Epithelial cell of prostate (primary cell): ENCODE measurements around the gene PTGES3L.
"Not testable (repeated sequence)": the region's sequence is repeated elsewhere in the genome, so short reads cannot be mapped to it uniquely, and the experiment has no call there.

Experiments used
- DNase-seq: peaks from one replicate; pipeline ENCODE4 v3.0.0-alpha.2; 2011; ENCODE audit warnings: low read depth, low spot score
- H3K27ac ChIP-seq: fragments of 450-650 bp; 2 replicates; pipeline ENCODE4 v1.5.1; 2017; ENCODE audit warnings: mild to moderate bottlenecking

The PTGES3L gene

GRCh38 chr17:42985225-42985624, 5.3 kb upstream of the PTGES3L start:
- no peak overlapping the region for H3K27ac ChIP-seq
- DNase-seq = no peak

GRCh38 chr17:42982266-42982665, 2.4 kb upstream of the PTGES3L start:
- no peak for DNase-seq
- no peak overlapping the region for H3K27ac ChIP-seq

DNA sequence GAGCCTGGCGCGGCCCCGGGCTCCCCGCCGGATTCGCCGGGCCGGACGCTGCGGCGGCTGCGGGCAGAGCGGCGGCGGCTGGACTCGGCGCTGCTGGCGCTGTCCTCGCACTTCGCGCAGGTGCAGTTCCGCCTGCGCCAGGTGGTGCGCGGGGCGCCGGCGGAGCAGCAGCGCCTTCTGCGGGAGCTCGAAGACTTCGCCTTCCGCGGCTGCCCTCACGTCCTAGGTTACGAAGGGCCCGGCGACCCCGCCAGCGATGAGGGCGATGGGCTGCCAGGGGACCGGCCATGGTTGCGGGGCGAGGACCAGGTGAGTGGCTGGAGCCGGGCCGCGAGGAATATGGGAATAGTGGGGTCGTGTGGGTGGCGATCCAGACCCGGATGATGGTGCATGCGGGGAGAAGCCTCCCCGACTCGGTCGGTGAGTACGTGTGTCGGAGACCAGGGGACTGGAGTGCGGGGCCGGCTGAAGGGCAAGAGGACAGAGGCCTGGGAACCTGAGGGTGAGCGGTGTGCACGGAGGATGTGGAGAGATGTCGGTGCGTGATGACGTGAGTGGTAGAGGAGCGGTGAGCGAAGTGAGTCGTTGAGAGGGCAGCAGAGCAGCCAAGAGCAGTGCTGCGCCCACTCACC, 1.0 kb upstream of the PTGES3L start:
- H3K27ac ChIP-seq = peak overlapping the region; percentile 83
- DNase-seq = no peak

DNA sequence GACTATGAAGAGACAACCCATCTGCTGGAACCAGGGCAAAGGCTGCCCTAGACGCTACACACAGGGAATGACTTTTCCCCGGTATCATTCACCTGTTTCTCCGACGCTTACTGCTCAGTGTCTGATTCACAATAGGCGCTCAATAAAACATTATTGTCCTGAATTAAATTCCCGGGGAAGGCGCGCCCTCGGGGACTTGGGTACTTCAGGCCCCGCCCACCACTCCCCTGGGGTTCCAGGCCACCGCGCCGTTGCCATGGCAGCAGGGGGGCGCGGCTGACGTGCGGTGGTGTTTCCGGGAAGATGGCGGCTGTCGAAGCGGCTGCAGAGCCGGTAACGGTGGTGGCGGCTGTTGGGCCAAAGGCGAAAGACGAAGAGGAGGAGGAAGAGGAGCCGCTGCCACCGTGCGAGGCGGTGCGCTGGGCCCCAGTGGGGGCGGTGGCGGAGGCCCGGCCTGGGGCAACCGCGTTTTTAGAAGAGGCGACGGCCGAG, 440 bp upstream of the PTGES3L start, which contains the start of gene RUNDC1:
Gene RUNDC1 (plus strand): TSS at position 292 of the 492 bp plus-strand sequence. CDS start 12 bp downstream, at position 304.
- no peak for DNase-seq
- peak within 1 kb of the TSS; percentile 83 for H3K27ac ChIP-seq

- H3K27ac ChIP-seq, DNase-seq: not testable (repeated sequence)
Measured at GRCh38 chr17:42975701-42976100, 4.2 kb downstream of the PTGES3L start.

GRCh38 chr17:42975265-42975664, 4.6 kb downstream of the PTGES3L start:
- no peak overlapping the region for H3K27ac ChIP-seq
- DNase-seq = no peak

GRCh38 chr17:42973323-42973722, 6.6 kb downstream of the PTGES3L start:
- not testable (repeated sequence) for H3K27ac ChIP-seq, DNase-seq

- no peak for DNase-seq
- no peak overlapping the region for H3K27ac ChIP-seq
Measured at GRCh38 chr17:42971589-42971988, 8.3 kb downstream of the PTGES3L start.

GRCh38 chr17:42969001-42969581, 10.8 kb downstream of the PTGES3L start:
- peak overlapping the region; percentile 13 for H3K27ac ChIP-seq
- DNase-seq = no peak

- no peak for DNase-seq
- no peak overlapping the region for H3K27ac ChIP-seq
Measured at GRCh38 chr17:42967925-42968324, 12.0 kb downstream of the PTGES3L start.

DNA sequence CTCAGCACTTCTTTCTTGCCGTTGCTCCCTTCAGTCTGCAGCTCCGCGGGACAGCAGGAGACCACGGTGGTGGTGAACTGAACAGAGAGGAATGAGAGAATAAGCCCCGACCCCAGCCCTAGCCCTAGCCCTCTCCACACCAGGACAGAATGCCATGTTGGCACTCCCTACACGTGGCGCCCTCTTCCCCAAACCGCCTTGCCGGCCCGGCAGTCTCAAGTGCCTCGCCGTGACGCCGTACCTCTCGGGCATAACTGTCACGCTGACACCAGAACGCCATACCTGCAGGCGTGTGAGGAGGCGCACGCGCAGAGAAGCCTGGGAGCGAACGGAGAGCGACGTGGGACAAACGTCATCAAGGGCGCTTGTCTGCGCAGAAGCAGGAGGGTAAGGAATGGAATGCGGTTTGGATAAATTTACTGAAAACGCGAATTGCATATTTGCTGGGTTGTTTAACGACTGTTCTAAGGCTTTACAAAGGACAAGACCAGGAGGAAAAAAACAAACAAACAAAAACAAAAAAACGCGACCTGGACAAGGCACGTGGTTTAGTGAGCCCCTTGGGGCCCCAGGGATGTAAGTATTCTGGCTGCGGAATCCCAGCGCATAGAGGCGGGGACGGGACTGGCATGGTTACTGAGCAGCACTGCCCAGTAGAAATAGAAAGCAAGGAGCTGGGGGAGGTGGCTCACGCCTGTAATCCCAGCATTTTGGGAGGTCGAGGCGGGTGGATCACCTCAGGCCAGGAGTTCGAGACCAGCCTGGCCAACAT, 15.5 kb downstream of the PTGES3L start, which contains the start of gene AARSD1:
Gene AARSD1 (minus strand): TSS at position 294 of the 772 bp plus-strand sequence. CDS start 14 bp downstream, at position 280.
- H3K27ac ChIP-seq = peak within 1 kb of the TSS; percentile 63
- peak; percentile 66 for DNase-seq

GRCh38 chr17:42953669-42954068, 26.2 kb downstream of the PTGES3L start:
- DNase-seq = no peak
- no peak overlapping the region for H3K27ac ChIP-seq

- no peak overlapping the region for H3K27ac ChIP-seq
- DNase-seq = no peak
Measured at GRCh38 chr17:42950044-42950783, 29.7 kb downstream of the PTGES3L start.

- no peak overlapping the region for H3K27ac ChIP-seq
- DNase-seq = no peak
Measured at GRCh38 chr17:42946812-42947211, 33.1 kb downstream of the PTGES3L start.

DNA sequence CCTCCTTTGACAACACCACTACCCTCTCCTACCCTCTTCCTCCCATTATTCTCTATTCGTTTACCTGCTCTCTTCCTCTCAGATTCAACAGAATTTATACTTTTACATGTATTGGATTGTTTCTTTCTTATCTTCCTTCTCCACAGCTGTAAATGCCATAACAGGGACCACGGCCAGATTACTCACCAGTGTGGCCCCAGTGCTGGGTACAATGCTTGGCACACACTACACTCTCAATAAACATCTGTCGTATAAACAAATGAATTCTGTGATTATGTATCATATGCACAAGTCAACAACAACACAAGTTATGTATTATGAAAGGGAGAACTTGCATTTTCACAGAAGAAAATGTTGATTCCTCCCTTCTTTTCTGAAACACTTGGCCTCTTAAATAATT, 35.7 kb downstream of the PTGES3L start:
- no peak for DNase-seq
- H3K27ac ChIP-seq = no peak overlapping the region

DNA sequence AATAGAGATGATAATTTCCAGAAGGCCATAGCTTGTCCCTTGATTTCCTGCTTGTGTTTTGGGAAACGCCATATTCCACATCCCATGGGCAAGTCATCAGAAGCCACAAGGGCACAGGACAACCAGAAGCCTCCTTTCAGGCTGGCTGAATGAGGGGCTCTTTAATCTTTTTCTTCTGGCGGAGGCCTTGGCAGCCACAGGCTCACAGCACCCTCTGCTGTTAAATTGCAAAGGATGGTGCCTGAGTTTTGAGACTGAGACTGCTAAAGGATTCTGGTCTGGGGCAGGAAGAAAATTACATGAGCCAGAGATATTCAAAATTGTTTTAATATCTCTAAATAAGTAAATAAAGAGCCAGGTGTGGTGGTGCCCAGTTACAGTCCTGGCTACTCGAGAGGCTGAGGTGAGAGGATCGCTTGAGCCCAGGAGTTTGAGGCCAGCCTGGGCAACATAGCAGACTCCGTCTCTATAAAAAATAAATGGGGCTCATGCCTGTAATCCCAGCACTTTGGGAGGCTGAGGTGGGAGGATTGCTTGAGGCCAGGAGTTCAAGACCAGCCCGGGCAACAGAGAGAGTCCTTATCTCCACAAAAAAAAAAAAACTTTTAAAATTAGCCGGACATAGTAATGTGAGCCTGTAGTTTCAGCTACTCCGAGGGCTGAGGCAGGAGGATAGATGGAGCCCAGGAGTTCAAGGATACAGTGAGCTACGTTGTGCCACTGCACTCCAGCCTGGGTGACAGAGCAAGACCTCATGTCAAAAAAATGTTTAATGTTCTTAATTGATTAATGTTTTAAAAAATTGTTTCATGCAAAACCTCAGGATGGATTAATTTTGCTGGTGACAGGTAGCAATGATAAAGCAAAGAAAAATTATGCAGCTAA, 41.9 kb downstream of the PTGES3L start:
- H3K27ac ChIP-seq = no peak overlapping the region
- DNase-seq = no peak

DNA sequence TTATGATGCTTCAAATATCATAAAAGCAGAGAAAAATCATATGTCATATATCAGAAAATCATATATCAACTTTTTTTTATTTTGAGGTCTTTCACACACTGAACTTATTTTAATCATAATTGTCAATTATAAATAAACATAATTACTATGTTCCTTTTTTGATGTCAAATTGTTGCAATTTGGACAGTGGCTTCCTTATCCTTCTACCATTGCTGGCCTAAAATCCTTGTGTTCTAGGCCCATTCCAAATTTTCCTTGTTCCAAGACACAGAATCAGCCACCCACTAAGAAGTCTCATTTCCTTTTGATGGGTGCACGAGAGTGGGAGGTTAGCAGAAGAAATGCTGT, 50.4 kb downstream of the PTGES3L start:
- no peak for DNase-seq
- no peak overlapping the region for H3K27ac ChIP-seq

DNA sequence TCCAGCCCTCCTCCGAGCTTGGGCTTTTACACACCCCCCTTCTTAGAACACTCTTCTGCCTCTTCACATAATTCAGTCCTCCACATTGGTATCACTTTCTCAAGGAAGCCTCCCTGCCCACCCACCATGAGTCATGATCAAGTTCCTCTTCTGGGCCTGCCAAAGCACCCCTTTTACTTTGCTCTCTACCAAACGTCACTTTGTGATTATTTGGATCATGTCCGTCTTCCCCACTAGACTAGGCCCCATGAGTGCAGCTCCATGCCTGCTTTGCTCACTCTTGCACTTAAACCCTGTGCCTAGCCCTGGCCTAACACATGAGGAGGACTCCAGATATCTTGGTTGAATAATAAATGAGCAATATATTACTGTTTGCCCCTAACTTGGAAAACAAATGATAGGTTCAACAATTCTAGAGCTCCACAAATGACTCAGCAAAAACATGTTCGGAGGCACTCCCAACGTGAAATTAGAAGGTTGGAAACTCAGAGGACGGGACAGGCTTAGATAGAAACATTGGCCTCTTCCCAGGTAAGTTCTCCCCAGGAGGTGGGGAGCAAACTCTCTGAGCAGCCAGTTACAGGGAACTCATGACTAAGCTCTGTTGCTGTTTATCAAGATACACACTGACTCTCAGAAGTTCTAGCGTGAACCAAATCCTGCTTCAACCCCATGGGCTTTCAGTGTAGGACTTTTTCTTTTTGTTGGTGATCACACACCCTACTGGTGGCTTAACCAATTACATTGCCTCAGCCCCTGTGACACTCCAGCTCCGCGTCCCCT, 51.0 kb downstream of the PTGES3L start:
- DNase-seq = peak; percentile 20
- no peak overlapping the region for H3K27ac ChIP-seq

DNA sequence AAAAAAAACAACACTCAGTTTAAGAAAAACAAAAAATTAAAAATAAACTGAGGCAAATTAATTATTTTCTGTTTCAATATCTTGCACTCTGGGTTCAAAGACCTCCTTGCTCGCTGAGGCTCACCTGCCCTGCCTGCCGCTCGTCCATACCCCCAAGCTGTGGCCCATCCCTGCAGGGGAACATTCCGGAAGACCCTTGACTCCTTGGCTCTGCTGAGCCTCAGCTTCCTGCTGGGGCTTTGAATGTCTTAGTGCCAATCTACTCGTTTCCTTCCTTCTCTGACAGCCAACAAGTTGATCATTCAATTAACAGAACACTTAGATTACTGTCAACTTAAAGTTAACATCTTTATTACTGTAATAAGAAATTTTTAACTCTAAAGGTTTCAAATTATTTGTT, 55.0 kb downstream of the PTGES3L start:
- no peak overlapping the region for H3K27ac ChIP-seq
- no peak for DNase-seq
